ENCODE results near the gene SYVN1.
"Not testable (repeated sequence)": the region's sequence is repeated elsewhere in the genome, so short reads cannot be mapped to it uniquely, and the experiment has no call there.

SYVN1 gene

GRCh38 chr11:65126624-65127274, 7.6 kb downstream of the SYVN1 start:
- DNase-seq = no peak

GRCh38 chr11:65125197-65126056, 8.9 kb downstream of the SYVN1 start:
- DNase-seq = no peak

GRCh38 chr11:65124480-65125196, 9.7 kb downstream of the SYVN1 start:
- no peak for DNase-seq

GRCh38 chr11:65121865-65122696, 12.2 kb downstream of the SYVN1 start, which contains the start of the genes FAU and MRPL49:
Gene FAU (minus strand): TSS chr11:65122134. CDS start chr11:65121813, 321 bp downstream.
Gene MRPL49 (plus strand): TSS chr11:65122321. CDS start chr11:65122347, 26 bp downstream.
- DNase-seq = peak; percentile 99

GRCh38 chr11:65121447-65121864, 12.9 kb downstream of the SYVN1 start:
- peak; percentile 49 for DNase-seq

- no peak for DNase-seq
Measured at GRCh38 chr11:65120831-65121230, 13.5 kb downstream of the SYVN1 start.

GRCh38 chr11:65119670-65119995, 14.7 kb downstream of the SYVN1 start:
- DNase-seq = no peak

GRCh38 chr11:65118891-65119669, 15.2 kb downstream of the SYVN1 start:
- DNase-seq = not testable (repeated sequence)

GRCh38 chr11:65118097-65118837, 16.1 kb downstream of the SYVN1 start:
- DNase-seq = no peak

- peak; percentile 100 for DNase-seq
Measured at GRCh38 chr11:65117206-65118096, 16.9 kb downstream of the SYVN1 start, which contains the start of gene ZNHIT2. Gene ZNHIT2 (minus strand): TSS chr11:65117701. CDS start chr11:65117653, 48 bp downstream.

- peak; percentile 63 to 67 for DNase-seq
Measured at GRCh38 chr11:65116370-65117205, 17.7 kb downstream of the SYVN1 start.

- DNase-seq = no peak
Measured at GRCh38 chr11:65115361-65116082, 18.8 kb downstream of the SYVN1 start.

- no peak for DNase-seq
Measured at GRCh38 chr11:65114538-65115171, 19.7 kb downstream of the SYVN1 start.

GRCh38 chr11:65113839-65114238, 20.5 kb downstream of the SYVN1 start:
- DNase-seq = no peak

GRCh38 chr11:65113361-65113756, 21.0 kb downstream of the SYVN1 start:
- DNase-seq = no peak

GRCh38 chr11:65112546-65113360, 21.6 kb downstream of the SYVN1 start:
- DNase-seq = peak; percentile 80 to 81

Measured in CD4-positive, alpha-beta T cell treated with Interleukin-1 beta for 1 hour (primary cell).